Spleen (tissue), 11 donors: ENCODE measurements around the gene MYO1B. TPM values are rescaled to one million over a fixed set of nuclear protein-coding genes. Genes with fewer than 3 reads are reported as not detected.

Source experiments
- DNase-seq: peaks from one replicate; pipeline ENCODE4 v3.0.0-alpha.2; 2020
- H3K27ac ChIP-seq, 8 donors: fragments of 200-600 bp; sonication (generic) in 7 of 8; 1 replicate in 4 of 8; 2 replicates in 4 of 8; pipeline versions ENCODE4 v1.5.0 to v1.8.0; 2016 to 2021; ENCODE audit warnings: inconsistent platforms in 4 of 8, mild to moderate bottlenecking in 4 of 8, moderate library complexity in 1 of 8
- H3K27me3 ChIP-seq, 7 donors: fragments of 200-600 bp; sonication (generic) in 6 of 7; replicated peaks in 1 of 7; 1 replicate in 4 of 7; 2 replicates in 3 of 7; pipeline versions ENCODE4 v1.5.0 to v1.8.0; 2016 to 2021; ENCODE audit warnings: inconsistent platforms in 3 of 7, mild to moderate bottlenecking in 1 of 7
- H3K36me3 ChIP-seq, 6 donors: fragments of 200-600 bp; sonication (generic) in 5 of 6; 1 replicate in 4 of 6; 2 replicates in 2 of 6; pipeline versions ENCODE4 v1.5.0 to v1.8.0; 2016 to 2021; ENCODE audit warnings: inconsistent platforms in 2 of 6
- H3K4me1 ChIP-seq, 6 donors: fragments of 200-600 bp; sonication (generic) in 5 of 6; 1 replicate in 3 of 6; 2 replicates in 3 of 6; pipeline versions ENCODE4 v1.5.0 to v1.8.0; 2016 to 2021; ENCODE audit warnings: inconsistent platforms in 3 of 6
- H3K4me3 ChIP-seq, 8 donors: fragments of 200-600 bp; sonication (generic) in 7 of 8; 1 replicate in 4 of 8; 2 replicates in 4 of 8; pipeline versions ENCODE4 v1.5.0 to v1.8.0; 2016 to 2021; ENCODE audit warnings: inconsistent platforms in 4 of 8, mild to moderate bottlenecking in 4 of 8, moderate library complexity in 2 of 8
- H3K9me3 ChIP-seq, 8 donors: fragments of 200-600 bp; sonication (generic) in 7 of 8; 1 replicate in 4 of 8; 2 replicates in 4 of 8; pipeline versions ENCODE4 v1.5.0 to v1.8.0; 2016 to 2021; ENCODE audit warnings: inconsistent platforms in 4 of 8
- CTCF ChIP-seq, 11 experiments: fragments of 200-600 bp in 7 of 11; fragments of 450-650 bp in 4 of 11; sonication (generic) in 4 of 11; IDR thresholded peaks in 8 of 11; conservative IDR thresholded peaks in 3 of 11; 1 replicate in 7 of 11; 2 replicates in 4 of 11; pipeline versions ENCODE4 v1.4.0 to v1.8.0; 2016 to 2021; ENCODE audit warnings: antibody characterized with exemption in 11 of 11, inconsistent platforms in 4 of 11, mild to moderate bottlenecking in 1 of 11
- POLR2A ChIP-seq, 3 donors: fragments of 450-650 bp; IDR thresholded peaks; one replicate each; pipeline ENCODE4 v1.5.1; 2017; ENCODE audit warnings: antibody characterized with exemption in 3 of 3, mild to moderate bottlenecking in 1 of 3
- POLR2AphosphoS5 ChIP-seq, 3 donors: sonication (generic); formaldehyde crosslinking; IDR thresholded peaks; one replicate each; pipeline ENCODE4 v1.5.1; 2017; ENCODE audit warnings: antibody characterized with exemption in 3 of 3
- WGBS, 5 donors: extraction: QIAGEN DNeasy Blood & Tissue Kit in 3 of 5; methylation state at CpG; one replicate each; pipeline versions ENCODE4 v1.1.5 to v1.1.7; 2013 to 2018; 5-methylcytosine and 5-hydroxymethylcytosine counted together
- intact Hi-C: fragments of 100-400 bp; cut with DNase I; formaldehyde crosslinking; loops from one replicate; pipeline ENCODE4 v1.15.0; 2023; ENCODE audit warnings: low total_unique reads
- polyA plus RNA-seq, 3 donors: library from polyadenylated mRNA; stranded (reverse); fragments of 200-250 nt; gene quantifications; one replicate each; pipeline ENCODE4 v1.2.1, GENCODE V29; 2013
- total RNA-seq, 7 donors: library from RNA; depleted of rRNA in 3 of 7; stranded (reverse); fragments of >200 nt in 3 of 7; fragmentation: NEBNext Ultra II Directional in 4 of 7; extraction: Animal tissue kit (Norgen Biotek cat#: 25700) in 4 of 7; gene quantifications; one replicate each; pipeline versions ENCODE4 v1.1.0 to v1.2.1, GENCODE V29; 2016 to 2021
- donor health status: healthy with polysubstance abuse.
- donor health status: DM: no; HTN: no; CAD: no; lungs with moderate emphysema.
- donor health status: DM: no; HTN: no; CAD: no.
- donor health status: Bipolar disorder and iron deficiency.
- donor health status: healthy.
- donor health status: DM: no; HTN: no; CAD: no.
- donor health status: DM: yes; HTN: yes; CAD: no.

The MYO1B gene
- total and polyA plus RNA-seq, 10 donors: 5.3 to 25.8 (median 19.0) TPM

GRCh38 chr2:191231995-191232394 is 13.2 kb upstream of the MYO1B start:
- no peak overlapping the region for H3K27ac ChIP-seq
- WGBS, 5 donors: 55 to 71% (median 66%) methylated on average over 2 of the region's 2 CpGs
- H3K36me3 ChIP-seq: no peaks in the 10 kb centered on the region
- no peaks in the 10 kb centered on the region for H3K9me3 ChIP-seq
- no peaks in the 10 kb centered on the region for H3K4me1 ChIP-seq
- H3K4me3 ChIP-seq: no peak overlapping the region
- no peaks in the 10 kb centered on the region for H3K27me3 ChIP-seq
- DNase-seq: no peak
- TF ChIP-seq POLR2A (IDR thresholded peaks at IDR 0.05) (no peak), CTCF (IDR thresholded peaks at IDR 0.05 in 8 of 11, conservative IDR thresholded peaks at IDR 0.05 in 3 of 11) (peak in 3 of 11 experiments; percentile 15 to 25 (median 21))
- intact Hi-C loops: no loop called here

GRCh38 chr2:191233533-191233932 is 11.7 kb upstream of the MYO1B start:
- no peaks in the 10 kb centered on the region for H3K36me3 ChIP-seq
- no peaks in the 10 kb centered on the region for H3K9me3 ChIP-seq
- no peak overlapping the region for H3K27ac ChIP-seq
- DNase-seq: no peak
- intact Hi-C loops: no loop called here
- H3K4me1 ChIP-seq: no peaks in the 10 kb centered on the region
- 61 to 89% (median 63%) methylated on average over 5 of the region's 5 CpGs for WGBS, 5 donors
- H3K27me3 ChIP-seq: no peaks in the 10 kb centered on the region
- TF ChIP-seq CTCF (IDR thresholded peaks at IDR 0.05 in 8 of 11, conservative IDR thresholded peaks at IDR 0.05 in 3 of 11) (no peak), POLR2AphosphoS5 (IDR thresholded peaks at IDR 0.05) (no peak), POLR2A (IDR thresholded peaks at IDR 0.05) (no peak)
- H3K4me3 ChIP-seq: no peak overlapping the region

- 65 to 86% (median 82%) methylated on average over 1 of the region's 1 CpG for WGBS, 5 donors
- H3K27me3 ChIP-seq: no peaks in the 10 kb centered on the region
- no peak for TF ChIP-seq POLR2AphosphoS5 (IDR thresholded peaks at IDR 0.05)
- TF ChIP-seq POLR2A (IDR thresholded peaks at IDR 0.05): no peak
- no peaks in the 10 kb centered on the region for H3K4me1 ChIP-seq
- intact Hi-C loops: no loop called here
- no peak overlapping the region for H3K27ac ChIP-seq
- DNase-seq: no peak
- no peaks in the 10 kb centered on the region for H3K36me3 ChIP-seq
- H3K9me3 ChIP-seq: no peaks in the 10 kb centered on the region
- no peak overlapping the region for H3K4me3 ChIP-seq
These were observed 10.8 kb upstream of the MYO1B start for GRCh38 chr2:191234376-191234775.

- 82 to 96% (median 91%) methylated on average over 5 of the region's 5 CpGs for WGBS, 5 donors
- DNase-seq: no peak
- Histone ChIP-seq H3K9me3 (peaks cover 0 to 7% (median 0%) of the 10 kb centered on the region in 8 donors), H3K4me1 (peaks cover 0 to 18% (median 9%) of the 10 kb centered on the region in 6 donors), H3K27ac (no peak overlapping the region), H3K36me3 (no peaks in the 10 kb centered on the region), H3K4me3 (no peak overlapping the region), H3K27me3 (peaks cover 0 to 19% (median 11%) of the 10 kb centered on the region in 7 donors)
- TF ChIP-seq CTCF (IDR thresholded peaks at IDR 0.05 in 8 of 11, conservative IDR thresholded peaks at IDR 0.05 in 3 of 11) (no peak), POLR2AphosphoS5 (IDR thresholded peaks at IDR 0.05) (no peak), POLR2A (IDR thresholded peaks at IDR 0.05) (no peak)
- intact Hi-C loops: no loop called here
These were observed 4.3 kb upstream of the MYO1B start for GRCh38 chr2:191240871-191241270.

- Histone ChIP-seq H3K27ac (no peak overlapping the region), H3K27me3 (peaks cover 0 to 25% (median 12%) of the 10 kb centered on the region in 7 donors), H3K36me3 (no peaks in the 10 kb centered on the region), H3K9me3 (peaks cover 0 to 7% (median 0%) of the 10 kb centered on the region in 8 donors), H3K4me1 (peaks cover 0 to 23% (median 13%) of the 10 kb centered on the region in 6 donors), H3K4me3 (no peak overlapping the region)
- DNase-seq: no peak
- intact Hi-C loops: no loop called here
- TF ChIP-seq CTCF (IDR thresholded peaks at IDR 0.05 in 8 of 11, conservative IDR thresholded peaks at IDR 0.05 in 3 of 11) (no peak), POLR2A (IDR thresholded peaks at IDR 0.05) (no peak), POLR2AphosphoS5 (IDR thresholded peaks at IDR 0.05) (no peak)
- 88 to 92% (median 90%) methylated on average over 4 of the region's 4 CpGs for WGBS, 5 donors
These were observed 3.8 kb upstream of the MYO1B start for GRCh38 chr2:191241418-191241817.
